Progenitor cell of endocrine pancreas (in vitro differentiated cells): ENCODE data around the gene LRRC3. TPM values are rescaled to one million over a fixed set of nuclear protein-coding genes. Genes with fewer than 3 reads are reported as not detected.

Experiments used
- DNase-seq: peaks from one replicate; pipeline ENCODE4 v3.0.0; 2021; ENCODE audit warnings: low spot score; ENCODE audit not compliant: unreplicated experiment
- H3K27ac Mint-ChIP-seq: 2 replicates; pipeline ENCODE4 v1.8.0; 2021; ENCODE audit warnings: mild to moderate bottlenecking, moderate library complexity, mixed read lengths
- H3K27me3 Mint-ChIP-seq: 2 replicates; pipeline ENCODE4 v1.8.0; 2021; ENCODE audit warnings: mixed read lengths
- H3K36me3 Mint-ChIP-seq: 2 replicates; pipeline ENCODE4 v1.8.0; 2022; ENCODE audit warnings: mixed read lengths; ENCODE audit not compliant: insufficient read depth
- H3K4me1 Mint-ChIP-seq: 2 replicates; pipeline ENCODE4 v1.8.0; 2021; ENCODE audit warnings: low read depth, mixed read lengths
- H3K4me3 Mint-ChIP-seq: 2 replicates; pipeline ENCODE4 v1.8.0; 2021; ENCODE audit warnings: low read depth, mild to moderate bottlenecking, moderate library complexity, mixed read lengths
- H3K9me3 Mint-ChIP-seq: 2 replicates; pipeline ENCODE4 v1.8.0; 2021; ENCODE audit warnings: low read depth, mixed read lengths
- CTCF ChIP-seq: fragments of 200-600 bp; sonication (generic); IDR thresholded peaks from one replicate; pipeline ENCODE4 v1.5.0; 2021; ENCODE audit warnings: antibody characterized with exemption, mild to moderate bottlenecking; ENCODE audit not compliant: unreplicated experiment
- total RNA-seq: library from RNA; stranded (reverse); gene quantifications from 2 replicates; pipeline ENCODE4 v1.2.1, GENCODE V29; 2021

Gene LRRC3
- total RNA-seq, 1 donor from 2014 or later = 5.1 TPM

DNA sequence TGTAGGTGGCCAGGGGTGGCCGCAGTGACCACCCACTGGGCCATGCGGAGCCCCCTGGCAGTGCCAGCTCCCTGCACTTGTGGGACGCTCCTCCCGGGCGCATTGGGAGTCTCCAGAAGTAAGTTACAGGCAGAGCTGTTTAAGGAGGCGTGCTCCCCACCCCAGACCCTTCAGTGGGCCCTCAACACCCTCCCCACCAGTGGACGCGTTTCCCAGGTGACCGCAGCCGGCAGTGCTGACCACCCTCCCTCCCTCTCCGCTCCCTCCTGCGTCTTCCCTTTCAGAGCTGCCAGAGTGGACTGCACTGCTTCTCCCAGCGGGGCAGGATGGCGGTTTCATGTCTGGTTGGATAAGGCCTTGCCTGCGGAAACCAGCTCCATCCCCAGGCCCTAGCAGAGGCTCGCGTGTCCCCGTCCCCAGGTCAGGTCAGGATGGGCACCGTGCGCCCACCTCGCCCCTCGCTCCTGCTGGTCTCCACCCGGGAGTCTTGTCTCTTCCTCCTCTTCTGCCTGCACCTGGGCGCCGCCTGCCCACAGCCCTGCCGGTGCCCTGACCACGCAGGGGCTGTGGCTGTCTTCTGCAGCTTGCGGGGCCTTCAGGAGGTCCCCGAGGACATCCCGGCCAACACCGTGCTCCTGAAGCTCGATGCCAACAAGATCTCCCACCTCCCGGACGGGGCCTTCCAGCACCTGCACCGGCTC is 1.1 kb downstream of the LRRC3 start:
- Mint-ChIP-seq H3K4me1 (no peaks in the 10 kb centered on the region), H3K9me3 (peaks cover 14% of the 10 kb centered on the region), H3K36me3 (no peaks in the 10 kb centered on the region), H3K27me3 (peaks cover 13% of the 10 kb centered on the region), H3K27ac (no peak overlapping the region), H3K4me3 (peak overlapping the region; percentile 72)
- TF ChIP-seq CTCF = no peak
- DNase-seq = no peak

DNA sequence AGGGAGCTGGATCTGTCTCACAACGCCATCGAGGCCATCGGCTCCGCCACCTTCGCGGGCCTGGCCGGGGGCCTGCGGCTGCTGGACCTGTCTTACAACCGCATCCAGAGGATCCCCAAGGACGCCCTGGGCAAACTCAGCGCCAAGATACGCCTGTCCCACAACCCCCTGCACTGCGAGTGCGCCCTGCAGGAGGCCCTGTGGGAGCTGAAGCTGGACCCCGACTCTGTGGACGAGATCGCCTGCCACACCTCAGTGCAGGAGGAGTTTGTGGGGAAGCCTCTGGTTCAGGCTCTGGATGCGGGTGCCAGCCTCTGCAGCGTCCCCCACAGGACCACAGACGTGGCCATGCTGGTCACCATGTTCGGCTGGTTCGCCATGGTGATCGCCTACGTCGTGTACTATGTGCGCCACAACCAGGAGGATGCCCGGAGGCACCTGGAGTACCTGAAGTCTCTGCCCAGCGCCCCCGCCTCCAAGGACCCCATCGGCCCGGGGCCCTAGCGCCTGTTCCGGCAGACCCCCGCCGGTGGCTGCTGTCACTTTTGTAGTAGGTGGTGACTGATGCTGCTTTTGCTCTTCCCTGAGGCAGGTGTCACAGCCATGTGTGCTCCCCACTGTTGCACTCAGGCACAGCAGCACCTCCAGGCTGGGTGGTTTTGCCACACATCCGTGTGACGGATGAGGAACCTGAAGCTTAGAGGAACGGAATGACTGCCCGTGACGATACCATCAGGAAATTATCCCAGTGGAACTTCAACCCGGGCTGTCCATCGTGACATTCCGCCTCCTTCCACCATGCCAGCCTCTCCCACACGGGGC is 1.8 kb downstream of the LRRC3 start:
- H3K27ac Mint-ChIP-seq = no peak overlapping the region
- no peaks in the 10 kb centered on the region for H3K4me1 Mint-ChIP-seq
- no peak for TF ChIP-seq CTCF
- H3K9me3 Mint-ChIP-seq = peaks cover 14% of the 10 kb centered on the region
- peaks cover 9% of the 10 kb centered on the region for H3K27me3 Mint-ChIP-seq
- no peaks in the 10 kb centered on the region for H3K36me3 Mint-ChIP-seq
- no peak for DNase-seq
- H3K4me3 Mint-ChIP-seq = peak overlapping the region; percentile 72

GRCh38 chr21:44458971-44459711 is 3.8 kb downstream of the LRRC3 start:
- H3K9me3 Mint-ChIP-seq = peaks cover 3% of the 10 kb centered on the region

DNA sequence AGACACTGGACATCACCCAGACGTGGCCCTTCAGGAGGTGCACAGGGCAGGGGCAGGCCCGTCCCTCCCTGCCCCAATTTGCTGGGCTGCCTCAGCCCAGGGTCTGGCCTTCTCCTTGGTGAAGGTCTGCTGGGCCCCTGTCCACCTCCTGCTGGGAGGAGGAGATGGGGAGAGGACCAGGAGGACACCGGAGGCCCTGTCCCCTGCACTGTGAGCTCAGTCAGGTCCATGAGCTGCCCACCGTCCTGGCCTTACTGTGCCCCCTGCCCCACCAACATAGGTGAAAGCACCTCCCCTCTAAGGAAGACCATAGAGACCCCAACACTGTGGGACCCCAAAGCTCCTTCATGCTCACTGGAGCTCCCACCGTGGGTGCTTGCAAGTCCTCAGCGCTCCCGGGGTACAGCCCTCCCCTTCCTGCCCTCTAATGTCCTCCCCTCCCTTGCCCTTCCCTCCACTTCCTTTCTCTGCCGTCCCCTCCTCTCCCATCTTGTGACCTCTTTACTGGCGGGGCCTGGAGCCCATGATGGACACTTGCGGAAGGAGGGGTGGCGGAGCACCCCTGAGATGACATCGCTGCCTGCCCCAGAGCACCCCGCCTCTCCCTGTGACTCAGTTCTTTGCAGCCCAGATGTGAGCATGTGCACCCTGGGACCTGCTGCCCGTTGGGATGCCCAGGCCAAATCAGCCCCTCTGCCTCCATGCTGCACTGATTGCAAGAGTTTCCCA is 4.6 kb downstream of the LRRC3 start:
- Mint-ChIP-seq H3K9me3 (no peaks in the 10 kb centered on the region), H3K4me1 (no peaks in the 10 kb centered on the region), H3K36me3 (no peaks in the 10 kb centered on the region), H3K27ac (no peak overlapping the region), H3K4me3 (no peak overlapping the region), H3K27me3 (no peaks in the 10 kb centered on the region)
- DNase-seq = no peak
- no peak for TF ChIP-seq CTCF

More at GRCh38 chr21:44458971-44459711, 3.8 kb downstream of the LRRC3 start:
- no peak for DNase-seq
- Mint-ChIP-seq H3K4me3 (no peak overlapping the region), H3K36me3 (no peaks in the 10 kb centered on the region), H3K27me3 (peaks cover 2% of the 10 kb centered on the region), H3K27ac (no peak overlapping the region), H3K4me1 (no peaks in the 10 kb centered on the region)
- TF ChIP-seq CTCF = no peak

DNA sequence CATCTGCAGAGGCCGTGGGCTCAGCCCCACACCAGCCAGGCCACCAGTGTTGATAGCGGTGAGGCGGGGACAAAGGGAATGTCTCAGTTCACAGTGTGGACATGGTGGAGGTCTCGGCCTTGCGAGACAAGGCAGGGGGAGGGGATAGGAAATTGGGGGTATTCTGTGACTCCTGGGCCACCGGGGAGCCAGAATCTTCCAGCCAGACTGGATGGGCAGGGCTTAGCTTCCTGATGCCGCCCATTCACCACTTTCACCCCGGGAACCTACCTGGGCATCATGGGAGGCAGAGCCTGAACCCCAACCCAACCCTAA is 5.1 kb downstream of the LRRC3 start:
- no peak overlapping the region for H3K27ac Mint-ChIP-seq
- H3K4me1 Mint-ChIP-seq = no peaks in the 10 kb centered on the region
- H3K27me3 Mint-ChIP-seq = no peaks in the 10 kb centered on the region
- no peaks in the 10 kb centered on the region for H3K36me3 Mint-ChIP-seq
- no peak for TF ChIP-seq CTCF
- DNase-seq = no peak
- no peaks in the 10 kb centered on the region for H3K9me3 Mint-ChIP-seq
- no peak overlapping the region for H3K4me3 Mint-ChIP-seq
